GM12878 (cell line): Measurements from ENCODE around the gene MYBPHL. TPM values are rescaled to one million over a fixed set of nuclear protein-coding genes. Genes with fewer than 3 reads are reported as not detected.

Source experiments
- ATAC-seq: fragments of 200-7000 bp; cut with Tn5 transposase; 3 replicates; pipeline ENCODE4 v1.9.1; 2020; ENCODE audit warnings: mild to moderate bottlenecking, moderate library complexity
- BruUV-seq: library from RNA; stranded (reverse); fragments of 400-500 nt; replicated peaks from 2 replicates; lab custom pipeline; 2021; lab: Mats Ljungman, UMichigan
- CTCF ChIA-PET: fragments of 300-600 bp; sonication (Branson Sonifier 250); formaldehyde crosslinking; extraction: SDS; loops from one replicate; lab custom pipeline; 2021; ENCODE audit warnings: inconsistent platforms; lab: Yijun Ruan, JAX
- POLR2A ChIA-PET: fragments of 350-600 bp; formaldehyde crosslinking; extraction: SDS; loops from one replicate; lab custom pipeline; 2021; ENCODE audit warnings: inconsistent platforms; lab: Charles Lee
- RAD21 ChIA-PET: fragments of 300-600 bp; sonication (Branson Sonifier 250); formaldehyde crosslinking; loops from one replicate; lab custom pipeline; 2023; ENCODE audit warnings: antibody characterized with exemption; ENCODE audit not compliant: unreplicated experiment; lab: Charles Lee
- SMC1A ChIA-PET: fragments of 300-600 bp; sonication (Branson Sonifier 250); formaldehyde crosslinking; loops from one replicate; lab custom pipeline; 2023; ENCODE audit not compliant: unreplicated experiment, uncharacterized antibody; lab: Charles Lee
- DNase-seq: peaks from one replicate; pipeline ENCODE4 v3.0.0-alpha.2; 2011; ENCODE audit warnings: low read depth, low spot score
- FAIRE-seq: peaks from 3 replicates; lab custom pipeline; 2011; peaks lifted over from hg19 to GRCh38; lab: Jason Lieb, UNC
- H2AFZ ChIP-seq: 2 replicates; pipeline ENCODE4 v1.6.0; 2011; ENCODE audit warnings: low read depth, low read length, control low read depth; ENCODE audit not compliant: control insufficient read depth
- H3K27ac ChIP-seq: 2 replicates; pipeline ENCODE4 v1.5.1; 2011; ENCODE audit warnings: control low read depth; ENCODE audit not compliant: control insufficient read depth, insufficient read depth
- H3K27me3 ChIP-seq, 2 experiments: replicated peaks in 1 of 2; 2 replicates each; pipeline versions ENCODE4 v1.6.0 to v1.6.1; 2011; ENCODE audit warnings: low read length in 1 of 2; ENCODE audit not compliant: control insufficient read depth in 2 of 2, insufficient read depth in 2 of 2
- H3K36me3 ChIP-seq, 2 experiments: 2 replicates each; pipeline ENCODE4 v1.5.1; 2011; ENCODE audit warnings: low read length in 1 of 2; ENCODE audit not compliant: control insufficient read depth in 2 of 2, insufficient read depth in 2 of 2
- H3K4me1 ChIP-seq: 2 replicates; pipeline ENCODE4 v1.6.1; 2011; ENCODE audit warnings: mild to moderate bottlenecking, low read length, moderate library complexity, mixed read lengths; ENCODE audit not compliant: control insufficient read depth, insufficient read depth
- H3K4me2 ChIP-seq: 2 replicates; pipeline ENCODE4 v1.6.0; 2011; ENCODE audit warnings: control low read depth; ENCODE audit not compliant: control insufficient read depth, insufficient read depth
- H3K4me3 ChIP-seq: fragments of 200-600 bp; sonication (generic); 2 replicates; pipeline ENCODE4 v1.5.1; 2016
- H3K79me2 ChIP-seq: 2 replicates; pipeline ENCODE4 v1.6.0; 2011; ENCODE audit warnings: low read length; ENCODE audit not compliant: control insufficient read depth, insufficient read depth
- H3K9ac ChIP-seq: 2 replicates; pipeline ENCODE4 v1.8.0; 2011; ENCODE audit warnings: low read length, control low read depth, mixed read lengths; ENCODE audit not compliant: control insufficient read depth, insufficient read depth
- H3K9me3 ChIP-seq: replicated peaks from 3 replicates; pipeline ENCODE4 v1.5.1; 2011; ENCODE audit warnings: mild to moderate bottlenecking, low read length; ENCODE audit not compliant: control insufficient read depth, insufficient read depth
- H4K20me1 ChIP-seq: 2 replicates; pipeline ENCODE4 v1.6.0; 2011; ENCODE audit not compliant: control insufficient read depth, insufficient read depth
- ATF7 ChIP-seq: fragments of 450-650 bp; IDR thresholded peaks from 2 replicates; pipeline ENCODE4 v1.6.1; 2016; ENCODE audit warnings: low read depth, mild to moderate bottlenecking
- BCL3 ChIP-seq: IDR thresholded peaks from 2 replicates; pipeline ENCODE4 v1.6.1; 2011; ENCODE audit warnings: borderline replicate concordance, low read depth, mild to moderate bottlenecking, moderate library complexity, low read length; ENCODE audit not compliant: insufficient read depth, poor library complexity, severe bottlenecking
- BCLAF1 ChIP-seq: fragments of 450-650 bp; IDR thresholded peaks from 2 replicates; pipeline ENCODE4 v1.6.1; 2017; ENCODE audit warnings: antibody characterized with exemption, mild to moderate bottlenecking, moderate library complexity
- CREM ChIP-seq: IDR thresholded peaks from 2 replicates; pipeline ENCODE4 v1.6.1; 2014; ENCODE audit warnings: antibody characterized with exemption, low read depth
- E2F4 ChIP-seq: IDR thresholded peaks from 2 replicates; pipeline ENCODE4 v1.6.1; 2012; ENCODE audit warnings: low read depth, low read length, improper control_type of control experiment
- FOXK2 ChIP-seq: fragments of 450-650 bp; IDR thresholded peaks from 2 replicates; pipeline ENCODE4 v1.6.1; 2017; ENCODE audit warnings: mild to moderate bottlenecking, moderate library complexity
- HDAC2 ChIP-seq: fragments of 200-600 bp; sonication (generic); IDR thresholded peaks from 2 replicates; pipeline ENCODE4 v1.6.1; 2017
- HDGF ChIP-seq: fragments of 450-650 bp; IDR thresholded peaks from 2 replicates; pipeline ENCODE4 v1.6.1; 2016; ENCODE audit warnings: antibody characterized with exemption
- IKZF1 ChIP-seq: fragments of 450-650 bp; conservative IDR thresholded peaks from 2 replicates; pipeline ENCODE4 v1.6.1; 2017; ENCODE audit warnings: antibody characterized with exemption, mild to moderate bottlenecking
- MTA2 ChIP-seq: fragments of 450-650 bp; IDR thresholded peaks from 2 replicates; pipeline ENCODE4 v1.6.1; 2016; ENCODE audit warnings: low read depth, mild to moderate bottlenecking, moderate library complexity
- PAX8 ChIP-seq: fragments of 450-650 bp; IDR thresholded peaks from 2 replicates; pipeline ENCODE4 v1.6.1; 2017; ENCODE audit warnings: mild to moderate bottlenecking, moderate library complexity
- POLR2AphosphoS2 ChIP-seq: IDR thresholded peaks from 2 replicates; pipeline ENCODE4 v1.6.1; 2011; ENCODE audit warnings: low read depth, mild to moderate bottlenecking, low read length, improper control_type of control experiment, moderate library complexity
- POLR2AphosphoS5 ChIP-seq: IDR thresholded peaks from 2 replicates; pipeline ENCODE4 v1.6.1; 2011; ENCODE audit warnings: mild to moderate bottlenecking, low read length, inconsistent platforms
- RBBP5 ChIP-seq: fragments of 200-600 bp; sonication (generic); conservative IDR thresholded peaks from 2 replicates; pipeline ENCODE4 v1.6.1; 2016
- RCOR1 ChIP-seq: conservative IDR thresholded peaks from 2 replicates; pipeline ENCODE4 v1.6.1; 2012; ENCODE audit warnings: low read depth, low read length, improper control_type of control experiment
- WRNIP1 ChIP-seq: IDR thresholded peaks from 2 replicates; pipeline ENCODE4 v1.6.1; 2011; ENCODE audit warnings: low read depth, low read length, improper control_type of control experiment, borderline replicate concordance
- YY1 ChIP-seq: IDR thresholded peaks from 2 replicates; pipeline ENCODE4 v1.6.1; 2011; ENCODE audit warnings: low read depth, mild to moderate bottlenecking, low read length
- WGBS: methylation state at CpG from one replicate; pipeline ENCODE4 v1.1.6; 2016; ENCODE audit warnings: low lambda C conversion rate; ENCODE audit not compliant: insufficient replicate concordance, insufficient coverage; ENCODE audit errors: missing lambda C conversion rate; 5-methylcytosine and 5-hydroxymethylcytosine counted together
- in situ Hi-C: fragments of 300-500 bp; cut with MboI; formaldehyde crosslinking; loops from 9 replicates; pipeline ENCODE4 v1.14.3; 2018; ENCODE audit warnings: mixed read lengths
- intact Hi-C: fragments of 100-400 bp; cut with micrococcal nuclease; formaldehyde crosslinking; loops from one replicate; pipeline ENCODE4 v1.14.2; 2022; ENCODE audit not compliant: unreplicated experiment
- polyA plus RNA-seq, 11 experiments: library from polyadenylated mRNA; depleted of rRNA in 4 of 11; unstranded in 6 of 11; stranded (reverse) in 5 of 11; fragments of >200 nt; fragmentation: Nextera tagmentation in 4 of 11; fragmentation: Illumina TruSeq in 1 of 11; extraction: Ambion mirVana in 4 of 11; extraction: Trizol in 1 of 11; gene quantifications; 1 replicate in 1 of 11; 2 replicates in 10 of 11; pipeline versions ENCODE4 v1.2.1 to v1.2.3, GENCODE V29; 2011 to 2016; ENCODE audit warnings: inconsistent platforms in 2 of 11, missing spikeins in 2 of 11, low read depth in 1 of 11
- total RNA-seq, 4 experiments: library from RNA; depleted of rRNA in 3 of 4; stranded (reverse); fragments of >200 nt in 3 of 4; fragmentation: Illumina TruSeq in 1 of 4; extraction: Trizol in 1 of 4; gene quantifications; 2 replicates each; pipeline versions ENCODE4 v1.2.1 to v1.2.3, GENCODE V29; 2013 to 2021
- TF ChIP-seq, protein P1 (sequence below): fragments of 450-650 bp; IDR thresholded peaks from 2 replicates; pipeline ENCODE4 v1.6.1; 2017; ENCODE audit warnings: mild to moderate bottlenecking, low read depth, inconsistent platforms; ENCODE audit not compliant: poor library complexity, severe bottlenecking

The MYBPHL gene
- total and polyA plus RNA-seq, 10 of the 15 experiments (the other 5 are each of a cell fraction or from before 2014, with no cell fraction given) = 0.16 to 0.75 (median 0.54) TPM; not detected in 7

DNA sequence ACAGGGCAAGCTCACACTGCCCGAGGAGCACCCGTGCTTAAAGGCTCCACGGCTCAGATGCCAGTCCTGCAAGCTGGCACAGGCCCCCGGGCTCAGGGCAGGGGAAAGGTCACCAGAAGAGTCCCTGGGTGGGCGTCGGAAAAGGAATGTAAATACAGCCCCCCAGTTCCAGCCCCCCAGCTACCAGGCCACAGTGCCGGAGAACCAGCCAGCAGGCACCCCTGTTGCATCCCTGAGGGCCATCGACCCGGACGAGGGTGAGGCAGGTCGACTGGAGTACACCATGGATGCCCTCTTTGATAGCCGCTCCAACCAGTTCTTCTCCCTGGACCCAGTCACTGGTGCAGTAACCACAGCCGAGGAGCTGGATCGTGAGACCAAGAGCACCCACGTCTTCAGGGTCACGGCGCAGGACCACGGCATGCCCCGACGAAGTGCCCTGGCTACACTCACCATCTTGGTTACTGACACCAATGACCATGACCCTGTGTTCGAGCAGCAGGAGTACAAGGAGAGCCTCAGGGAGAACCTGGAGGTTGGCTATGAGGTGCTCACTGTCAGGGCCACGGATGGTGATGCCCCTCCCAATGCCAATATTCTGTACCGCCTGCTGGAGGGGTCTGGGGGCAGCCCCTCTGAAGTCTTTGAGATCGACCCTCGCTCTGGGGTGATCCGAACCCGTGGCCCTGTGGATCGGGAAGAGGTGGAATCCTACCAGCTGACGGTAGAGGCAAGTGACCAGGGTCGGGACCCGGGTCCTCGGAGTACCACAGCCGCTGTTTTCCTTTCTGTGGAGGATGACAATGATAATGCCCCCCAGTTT lies 56.1 kb downstream of the MYBPHL start:
- ATAC-seq = no peak
- Histone ChIP-seq H3K9me3 (no peaks in the 10 kb centered on the region), H4K20me1 (no peaks in the 10 kb centered on the region), H3K4me2 (peak overlapping the region; percentile 70; the same call in 1 of the 2 replicates), H3K79me2 (no peaks in the 10 kb centered on the region), H3K4me3 (no peak overlapping the region), H2AFZ (no peak overlapping the region), H3K36me3 (no peaks in the 10 kb centered on the region), H3K4me1 (no peaks in the 10 kb centered on the region), H3K27me3 (peaks cover 2 to 4% of the 10 kb centered on the region in 2 experiments; a peak in 3 of 4 replicates), H3K27ac (no peak overlapping the region), H3K9ac (no peak overlapping the region)
- TF ChIP-seq BCL3 = no peak
- TF ChIP-seq HDAC2 = no peak
- TF ChIP-seq E2F4 = no peak
- TF ChIP-seq RCOR1 = no peak
- no peak for TF ChIP-seq CREM
- TF ChIP-seq HDGF = no peak
- no peak for TF ChIP-seq IKZF1
- TF ChIP-seq ATF7 = no peak
- TF ChIP-seq, protein P1, sequence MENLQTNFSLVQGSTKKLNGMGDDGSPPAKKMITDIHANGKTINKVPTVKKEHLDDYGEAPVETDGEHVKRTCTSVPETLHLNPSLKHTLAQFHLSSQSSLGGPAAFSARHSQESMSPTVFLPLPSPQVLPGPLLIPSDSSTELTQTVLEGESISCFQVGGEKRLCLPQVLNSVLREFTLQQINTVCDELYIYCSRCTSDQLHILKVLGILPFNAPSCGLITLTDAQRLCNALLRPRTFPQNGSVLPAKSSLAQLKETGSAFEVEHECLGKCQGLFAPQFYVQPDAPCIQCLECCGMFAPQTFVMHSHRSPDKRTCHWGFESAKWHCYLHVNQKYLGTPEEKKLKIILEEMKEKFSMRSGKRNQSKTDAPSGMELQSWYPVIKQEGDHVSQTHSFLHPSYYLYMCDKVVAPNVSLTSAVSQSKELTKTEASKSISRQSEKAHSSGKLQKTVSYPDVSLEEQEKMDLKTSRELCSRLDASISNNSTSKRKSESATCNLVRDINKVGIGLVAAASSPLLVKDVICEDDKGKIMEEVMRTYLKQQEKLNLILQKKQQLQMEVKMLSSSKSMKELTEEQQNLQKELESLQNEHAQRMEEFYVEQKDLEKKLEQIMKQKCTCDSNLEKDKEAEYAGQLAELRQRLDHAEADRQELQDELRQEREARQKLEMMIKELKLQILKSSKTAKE = no peak
- TF ChIP-seq MTA2 = no peak
- TF ChIP-seq YY1 = no peak
- no peak for TF ChIP-seq POLR2AphosphoS5
- TF ChIP-seq WRNIP1 = no peak
- no peak for TF ChIP-seq POLR2AphosphoS2
- no peak for TF ChIP-seq PAX8
- TF ChIP-seq FOXK2 = no peak
- TF ChIP-seq RBBP5 = no peak
- TF ChIP-seq BCLAF1 = no peak
- no TSS peak for BruUV-seq
- ChIA-PET RAD21 (no interaction called here), CTCF (no interaction called here), POLR2A (interaction anchor here (1.2 kb wide), 1 partner anchor 140 kb away, joined by 3 read pairs; no protein-coding TSS in a partner anchor), SMC1A (no interaction called here)
- no peak for DNase-seq
- in situ Hi-C loops (no loop called here), intact Hi-C loops (no loop called here)
- WGBS = 72% methylated on average over 27 of the region's 33 CpGs
- no peak for FAIRE-seq
